BLaER1 (cell line): ENCODE data around the gene ANXA9.

Experiments
- H3K27ac ChIP-seq: shearing (Covaris generic); formaldehyde crosslinking; 2 replicates; pipeline ENCODE4 v1.8.1; 2022
- H3K27me3 ChIP-seq: shearing (Covaris generic); formaldehyde crosslinking; 2 replicates; pipeline ENCODE4 v1.8.1; 2022
- H3K36me3 ChIP-seq: shearing (Covaris generic); formaldehyde crosslinking; 2 replicates; pipeline ENCODE4 v1.8.1; 2022
- H3K4me1 ChIP-seq: shearing (Covaris generic); formaldehyde crosslinking; 2 replicates; pipeline ENCODE4 v1.8.1; 2022
- H3K4me2 ChIP-seq: shearing (Covaris generic); formaldehyde crosslinking; 2 replicates; pipeline ENCODE4 v1.8.1; 2022
- H3K4me3 ChIP-seq: shearing (Covaris generic); formaldehyde crosslinking; 2 replicates; pipeline ENCODE4 v1.8.1; 2022
- H3K9ac ChIP-seq: shearing (Covaris generic); formaldehyde crosslinking; 2 replicates; pipeline ENCODE4 v1.8.1; 2022
- H3K9me3 ChIP-seq: shearing (Covaris generic); formaldehyde crosslinking; 2 replicates; pipeline ENCODE4 v1.8.1; 2022
- H4K20me1 ChIP-seq: shearing (Covaris generic); formaldehyde crosslinking; 2 replicates; pipeline ENCODE4 v1.8.1; 2022
- Cebpa-rat ChIP-seq: shearing (Covaris generic); IDR thresholded peaks from 2 replicates; pipeline ENCODE4 v1.8.1; 2022

Gene ANXA9

GRCh38 chr1:150965605-150966004 lies 16.5 kb upstream of the ANXA9 start:
- Histone ChIP-seq H3K9ac (no peak overlapping the region), H3K27me3 (no peaks in the 10 kb centered on the region), H3K9me3 (no peaks in the 10 kb centered on the region), H3K36me3 (peaks cover 95% of the 10 kb centered on the region), H4K20me1 (peaks cover 80% of the 10 kb centered on the region), H3K4me1 (peaks cover 4% of the 10 kb centered on the region; the same call in 1 of the 2 replicates), H3K4me2 (no peak overlapping the region), H3K27ac (no peak overlapping the region), H3K4me3 (no peak overlapping the region)
- TF ChIP-seq Cebpa-rat: no peak

GRCh38 chr1:150966011-150966410 lies 16.1 kb upstream of the ANXA9 start:
- no peak for TF ChIP-seq Cebpa-rat
- H3K36me3 ChIP-seq: peaks cover 95% of the 10 kb centered on the region
- no peak overlapping the region for H3K27ac ChIP-seq

GRCh38 chr1:150967936-150968335 lies 14.2 kb upstream of the ANXA9 start:
- peaks cover 85% of the 10 kb centered on the region for H3K36me3 ChIP-seq

More at GRCh38 chr1:150966011-150966410, 16.1 kb upstream of the ANXA9 start:
- no peak overlapping the region for H3K4me2 ChIP-seq
- H3K4me3 ChIP-seq: no peak overlapping the region
- no peaks in the 10 kb centered on the region for H3K27me3 ChIP-seq
- peaks cover 84% of the 10 kb centered on the region for H4K20me1 ChIP-seq
- no peaks in the 10 kb centered on the region for H3K9me3 ChIP-seq
- H3K9ac ChIP-seq: no peak overlapping the region
- peaks cover 8% of the 10 kb centered on the region for H3K4me1 ChIP-seq

GRCh38 chr1:150968491-150968890 lies 13.6 kb upstream of the ANXA9 start:
- Histone ChIP-seq H3K4me3 (no peak overlapping the region), H3K27me3 (no peaks in the 10 kb centered on the region), H3K4me1 (peaks cover 33% of the 10 kb centered on the region), H3K27ac (no peak overlapping the region), H3K4me2 (no peak overlapping the region), H3K9ac (no peak overlapping the region), H4K20me1 (peaks cover 99% of the 10 kb centered on the region), H3K9me3 (no peaks in the 10 kb centered on the region), H3K36me3 (peaks cover 79% of the 10 kb centered on the region)
- TF ChIP-seq Cebpa-rat: no peak

More at GRCh38 chr1:150967936-150968335, 14.2 kb upstream of the ANXA9 start:
- H3K9ac ChIP-seq: no peak overlapping the region
- H3K9me3 ChIP-seq: no peaks in the 10 kb centered on the region
- H3K27me3 ChIP-seq: no peaks in the 10 kb centered on the region
- peaks cover 99% of the 10 kb centered on the region for H4K20me1 ChIP-seq
- H3K4me3 ChIP-seq: no peak overlapping the region
- no peak overlapping the region for H3K27ac ChIP-seq
- peaks cover 27% of the 10 kb centered on the region for H3K4me1 ChIP-seq
- H3K4me2 ChIP-seq: no peak overlapping the region
- no peak for TF ChIP-seq Cebpa-rat

GRCh38 chr1:150969626-150970025 lies 12.5 kb upstream of the ANXA9 start:
- no peaks in the 10 kb centered on the region for H3K9me3 ChIP-seq
- peaks cover 34% of the 10 kb centered on the region for H3K4me1 ChIP-seq
- H3K9ac ChIP-seq: no peak overlapping the region
- H4K20me1 ChIP-seq: peaks cover 93% of the 10 kb centered on the region
- no peaks in the 10 kb centered on the region for H3K27me3 ChIP-seq
- no peak overlapping the region for H3K4me3 ChIP-seq
- H3K36me3 ChIP-seq: peaks cover 68% of the 10 kb centered on the region
- no peak overlapping the region for H3K27ac ChIP-seq
- no peak overlapping the region for H3K4me2 ChIP-seq
- TF ChIP-seq Cebpa-rat: no peak

GRCh38 chr1:150970808-150971582 lies 11.1 kb upstream of the ANXA9 start:
- H3K36me3 ChIP-seq: peaks cover 54% of the 10 kb centered on the region
- H3K4me3 ChIP-seq: no peak overlapping the region
- no peak overlapping the region for H3K27ac ChIP-seq
- TF ChIP-seq Cebpa-rat: no peak
- no peaks in the 10 kb centered on the region for H3K27me3 ChIP-seq
- H4K20me1 ChIP-seq: peaks cover 79% of the 10 kb centered on the region
- peaks cover 43% of the 10 kb centered on the region for H3K4me1 ChIP-seq
- H3K4me2 ChIP-seq: peak overlapping the region; percentile 100
- no peaks in the 10 kb centered on the region for H3K9me3 ChIP-seq
- H3K9ac ChIP-seq: no peak overlapping the region

GRCh38 chr1:150971583-150972416 lies 10.3 kb upstream of the ANXA9 start:
- H3K9me3 ChIP-seq: no peaks in the 10 kb centered on the region
- no peaks in the 10 kb centered on the region for H3K27me3 ChIP-seq
- peaks cover 51% of the 10 kb centered on the region for H3K4me1 ChIP-seq
- H3K4me2 ChIP-seq: peak overlapping the region; percentile 100
- H3K9ac ChIP-seq: peak overlapping the region; percentile 98; the same call in 1 of the 2 replicates
- no peak overlapping the region; the same call in 1 of the 2 replicates for H3K4me3 ChIP-seq
- H3K36me3 ChIP-seq: peaks cover 46% of the 10 kb centered on the region
- TF ChIP-seq Cebpa-rat: no peak
- peaks cover 71% of the 10 kb centered on the region for H4K20me1 ChIP-seq
- H3K27ac ChIP-seq: peak overlapping the region; percentile 97; the same call in 1 of the 2 replicates

- peak overlapping the region; percentile 97 for H3K4me3 ChIP-seq
- no peak for TF ChIP-seq Cebpa-rat
- peak overlapping the region; percentile 100 for H3K4me2 ChIP-seq
- peaks cover 39% of the 10 kb centered on the region for H3K36me3 ChIP-seq
- H4K20me1 ChIP-seq: peaks cover 64% of the 10 kb centered on the region
- peak overlapping the region; percentile 98 for H3K9ac ChIP-seq
- H3K27ac ChIP-seq: peak overlapping the region; percentile 97
- H3K27me3 ChIP-seq: no peaks in the 10 kb centered on the region
- no peaks in the 10 kb centered on the region for H3K9me3 ChIP-seq
- peaks cover 57% of the 10 kb centered on the region for H3K4me1 ChIP-seq
Observed at GRCh38 chr1:150972417-150972940, 9.6 kb upstream of the ANXA9 start.

- H3K9ac ChIP-seq: peak overlapping the region; percentile 98
- peaks cover 56% of the 10 kb centered on the region for H4K20me1 ChIP-seq
- peak overlapping the region; percentile 100 for H3K4me2 ChIP-seq
- no peaks in the 10 kb centered on the region for H3K9me3 ChIP-seq
- peak overlapping the region; percentile 97 for H3K27ac ChIP-seq
- peak overlapping the region; percentile 97 for H3K4me3 ChIP-seq
- H3K27me3 ChIP-seq: no peaks in the 10 kb centered on the region
- H3K4me1 ChIP-seq: peaks cover 66% of the 10 kb centered on the region
- TF ChIP-seq Cebpa-rat: no peak
- peaks cover 31% of the 10 kb centered on the region for H3K36me3 ChIP-seq
Observed at GRCh38 chr1:150973258-150973835, 8.7 kb upstream of the ANXA9 start.
